GM21526 (cell line): ENCODE measurements around the gene NBEA.
A peak's percentile ranks its signal among the peaks of the same experiment; 100 is the strongest.
"Not testable (repeated sequence)": the region's sequence is repeated elsewhere in the genome, so short reads cannot be mapped to it uniquely, and the experiment has no call there.

Experiments used
- ATAC-seq: cut with Tn5 transposase; IDR thresholded peaks from one replicate; pipeline ENCODE4 v1.9.1; 2021; ENCODE audit warnings: moderate library complexity; ENCODE audit not compliant: unreplicated experiment, low FRiP score

The NBEA gene

DNA sequence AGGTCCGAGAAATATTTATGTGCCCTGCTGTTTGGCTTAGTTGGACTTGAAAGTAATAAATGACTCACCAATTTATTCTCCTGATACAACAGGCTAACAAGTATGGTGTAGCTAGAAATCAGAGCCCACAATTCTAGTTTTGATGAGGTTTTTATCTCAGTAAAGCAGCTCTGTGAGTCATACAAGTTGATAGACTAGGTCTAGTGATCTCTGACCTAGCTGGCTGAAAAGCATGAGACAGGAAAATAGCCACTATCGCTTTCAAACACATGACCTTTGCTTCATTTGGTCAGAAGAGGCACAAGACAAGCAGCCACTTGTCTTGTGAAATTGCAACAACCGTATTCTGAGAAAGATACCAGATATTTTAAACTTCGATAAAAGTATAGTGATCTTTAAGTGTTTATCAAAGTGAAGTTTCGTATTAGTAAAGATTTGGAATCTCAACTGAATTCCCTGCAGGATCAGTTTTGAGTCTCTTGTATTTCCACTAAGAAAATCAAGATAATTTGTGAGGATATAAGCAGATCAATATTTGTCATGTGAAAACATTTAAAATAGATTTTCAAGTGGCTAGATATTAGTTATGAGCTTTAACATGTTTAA, 407.7 kb downstream of the NBEA start:
- ATAC-seq, result peak; percentile 83

DNA sequence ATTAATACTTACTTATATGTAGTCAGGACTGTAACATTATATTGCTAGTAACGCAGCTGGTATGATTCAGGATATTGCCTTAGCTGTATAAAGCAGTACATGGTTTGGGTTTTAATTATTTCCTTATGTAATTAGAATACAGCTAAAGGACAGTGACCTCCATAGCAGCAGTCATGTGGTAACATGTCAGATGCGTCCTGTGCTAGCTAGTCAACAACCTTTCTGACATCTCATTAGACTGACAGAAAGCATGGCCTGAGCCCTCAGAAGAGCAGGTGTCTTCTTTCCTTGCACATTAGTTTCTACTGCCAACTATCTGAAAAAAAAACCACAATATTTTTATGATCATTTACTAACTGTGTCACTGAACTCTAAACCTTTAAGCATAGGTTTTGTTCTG, 412.2 kb downstream of the NBEA start:
- no peak for ATAC-seq

DNA sequence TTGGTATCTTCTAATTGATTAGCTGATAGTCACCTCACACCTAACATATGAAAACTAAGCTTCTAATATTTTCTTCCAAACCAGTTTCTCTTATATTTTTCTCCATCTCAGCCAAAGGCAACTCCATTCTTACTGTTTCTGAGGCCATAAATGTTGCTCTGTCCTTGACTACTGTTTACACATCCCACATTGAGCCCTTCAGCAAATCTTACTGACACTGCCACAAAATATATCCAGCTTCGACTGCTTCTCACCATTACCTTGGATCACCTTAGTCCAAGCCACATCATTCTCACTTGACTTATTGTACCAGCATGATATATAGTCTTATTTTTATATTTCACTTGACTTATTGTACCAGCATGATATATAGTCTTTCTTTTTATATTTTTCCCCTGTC, 412.8 kb downstream of the NBEA start:
- no peak for ATAC-seq

DNA sequence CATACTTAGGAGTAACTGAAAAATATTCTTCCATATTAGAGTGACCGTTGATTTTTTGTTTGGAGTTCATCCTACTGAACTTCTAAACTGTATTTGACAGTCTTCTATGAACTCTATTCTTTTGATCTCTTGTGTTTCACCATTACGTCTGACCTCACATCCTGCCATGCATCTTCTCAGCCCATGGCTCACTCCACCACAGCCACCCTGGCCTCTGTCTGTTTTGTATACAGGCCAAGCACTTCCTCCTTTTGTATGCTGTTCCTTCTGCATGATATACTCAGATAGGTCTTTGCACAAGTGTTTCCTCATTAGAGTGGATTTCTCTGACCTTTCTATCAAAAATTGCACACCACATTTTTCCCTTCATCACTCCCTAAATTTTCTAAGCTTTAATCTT, 414.5 kb downstream of the NBEA start:
- ATAC-seq, result no peak

DNA sequence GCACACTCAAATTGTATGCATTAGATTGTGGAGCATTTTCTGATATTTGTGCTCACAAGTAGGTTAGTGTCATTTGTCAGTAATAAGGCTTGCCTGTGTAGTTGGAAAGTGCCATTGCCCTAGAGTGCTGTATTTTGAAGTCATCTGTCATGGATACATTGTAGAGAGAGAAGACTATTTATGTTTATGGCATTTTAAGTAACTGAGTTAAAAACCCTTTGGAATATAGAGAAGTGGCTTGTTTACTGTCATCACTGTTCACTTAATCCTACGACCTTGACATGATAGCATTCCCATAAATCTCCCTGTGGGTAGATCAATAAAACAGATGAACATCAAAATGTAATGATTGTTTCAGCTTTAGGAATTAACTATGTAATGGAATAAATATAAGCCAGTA, 423.8 kb downstream of the NBEA start:
- no peak for ATAC-seq

DNA sequence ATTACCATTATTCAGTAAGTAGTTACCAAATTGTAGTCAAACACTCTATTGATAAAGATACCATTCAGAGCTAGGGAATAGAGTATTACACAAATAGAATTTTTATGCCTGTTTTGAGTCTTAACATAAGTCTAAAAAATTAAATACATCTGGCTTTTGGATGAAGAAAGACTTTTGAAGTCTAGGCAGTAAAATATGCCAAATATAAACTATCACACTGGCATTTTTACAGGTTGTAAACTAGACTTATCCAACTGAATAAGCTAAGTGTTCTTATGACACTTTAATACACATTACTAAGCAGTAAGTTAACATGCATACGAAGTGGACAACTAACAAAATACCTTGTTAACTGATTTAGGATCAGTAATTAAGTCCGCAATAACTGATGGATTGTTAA, 425.5 kb downstream of the NBEA start:
- no peak for ATAC-seq

DNA sequence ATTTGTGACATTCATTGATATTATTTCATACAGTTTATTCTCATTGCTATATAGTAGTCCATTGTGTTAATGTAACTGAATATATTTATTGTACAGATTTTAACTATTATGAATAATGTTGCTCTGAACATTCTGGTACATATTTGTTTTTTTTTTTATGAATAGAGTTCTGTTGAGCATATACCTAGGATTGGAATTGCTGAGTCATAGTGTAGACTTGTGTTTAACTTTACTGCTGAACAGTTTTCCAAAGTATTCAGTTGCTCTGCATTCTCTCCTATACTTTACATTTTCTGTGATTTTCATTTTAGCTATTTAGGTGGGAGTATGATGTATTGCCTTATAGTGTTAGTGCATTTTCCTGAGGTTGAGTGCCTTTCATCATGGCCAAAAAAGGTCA, 436.9 kb downstream of the NBEA start:
- no peak for ATAC-seq

DNA sequence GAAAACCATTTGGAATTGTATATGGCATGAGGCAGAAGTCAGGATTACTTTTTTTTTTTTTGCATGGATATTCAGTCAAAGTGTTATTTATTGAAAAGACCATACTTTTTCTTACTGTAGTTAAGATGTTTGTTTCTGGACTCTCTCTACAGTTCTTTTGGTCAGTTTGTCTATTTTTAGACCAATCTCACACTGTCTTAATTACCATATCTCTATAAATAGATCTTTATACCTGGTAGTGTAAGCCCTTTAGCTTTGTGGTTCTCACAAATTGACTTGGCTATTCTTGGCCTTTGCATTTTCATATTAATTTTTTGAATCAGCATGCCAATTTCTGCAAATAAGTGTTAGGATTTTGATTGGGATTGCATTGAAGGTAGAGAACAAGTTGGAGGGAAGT, 437.6 kb downstream of the NBEA start:
- no peak for ATAC-seq

DNA sequence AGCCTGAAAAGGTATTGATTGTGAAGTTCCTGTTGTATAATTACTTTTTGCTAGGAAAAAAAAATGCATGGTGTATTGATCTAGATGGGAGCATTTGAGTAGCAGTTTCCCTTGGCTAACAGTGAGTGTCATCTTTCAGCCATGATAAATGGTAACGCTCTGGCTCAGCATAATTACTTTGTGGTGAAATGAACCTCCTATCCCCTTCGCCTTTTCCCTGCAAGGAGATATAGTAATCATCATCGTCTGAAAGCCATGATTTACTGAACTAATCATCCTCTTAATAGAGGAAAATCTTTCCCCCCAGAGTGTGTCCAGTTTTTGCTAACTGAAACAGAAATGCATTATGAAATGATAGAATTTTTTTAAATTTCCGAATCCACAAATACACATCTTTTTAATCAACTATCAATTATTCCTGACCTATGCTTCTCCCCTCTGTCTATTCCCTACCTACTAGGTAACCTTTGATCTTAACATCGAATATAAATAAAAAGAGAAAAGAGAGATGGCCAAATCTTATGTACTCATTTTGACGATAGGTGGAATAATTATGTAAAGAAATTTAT, 445.7 kb downstream of the NBEA start:
- ATAC-seq, result no peak

DNA sequence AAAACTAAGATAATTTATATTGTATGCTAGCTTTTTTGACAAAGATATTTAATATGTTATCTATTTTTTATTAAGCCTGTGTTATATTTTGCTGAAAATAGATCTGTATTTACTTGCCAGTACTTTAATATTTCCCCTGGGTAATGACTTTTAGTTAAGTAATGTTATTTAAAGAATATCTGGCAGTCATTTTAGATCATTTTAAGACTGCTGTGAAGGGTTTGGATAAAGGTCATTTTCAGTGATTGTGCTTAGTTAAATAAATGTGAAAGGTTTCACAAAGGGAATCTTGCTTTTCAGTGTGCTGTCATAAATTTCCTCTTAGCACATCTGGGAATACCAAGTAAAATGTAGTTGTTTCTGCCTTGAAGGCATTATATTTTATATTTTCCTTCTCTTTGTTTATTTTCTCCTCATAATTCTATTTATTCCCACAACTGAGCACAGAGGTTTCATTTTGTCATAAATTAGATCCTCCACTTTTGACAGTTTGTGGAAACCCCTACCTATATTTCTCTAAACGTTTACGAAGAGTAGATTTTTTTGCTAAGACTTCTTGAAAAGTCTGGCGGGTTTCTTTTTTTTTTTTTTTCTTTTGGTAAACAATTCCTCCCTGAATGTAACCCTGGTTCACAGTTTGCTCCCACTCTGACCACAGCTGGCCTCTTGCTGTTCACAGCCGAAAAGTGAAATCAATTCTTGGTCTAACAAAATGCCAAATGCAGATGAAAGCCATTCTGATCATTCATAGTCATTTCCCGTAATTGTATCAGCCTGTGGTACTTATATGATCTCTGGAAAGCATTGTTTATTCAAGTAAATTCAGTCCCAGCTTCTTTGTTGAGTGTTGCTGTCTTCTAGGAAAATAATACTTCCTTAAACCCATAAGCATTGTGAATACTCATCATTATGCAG, 446.6 kb downstream of the NBEA start:
- no peak for ATAC-seq

DNA sequence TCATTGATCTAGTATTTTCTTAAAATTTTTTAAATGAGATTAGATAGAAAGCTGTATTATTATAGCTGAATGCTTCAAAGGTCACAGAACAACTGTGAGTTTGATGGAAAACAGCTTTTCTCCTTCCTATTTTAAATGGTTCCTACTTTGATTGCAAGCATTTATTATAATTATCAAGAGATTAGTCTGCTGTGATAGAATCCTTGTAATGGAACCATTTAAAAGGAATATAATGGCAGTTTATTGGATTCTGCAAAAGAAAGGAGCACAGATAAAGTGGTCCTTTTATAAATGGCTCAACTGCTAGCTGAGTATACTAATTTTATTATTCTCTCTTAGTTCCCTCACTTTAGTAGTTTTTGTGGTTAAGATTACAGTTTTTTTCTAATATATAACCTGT, 447.5 kb downstream of the NBEA start:
- no peak for ATAC-seq

DNA sequence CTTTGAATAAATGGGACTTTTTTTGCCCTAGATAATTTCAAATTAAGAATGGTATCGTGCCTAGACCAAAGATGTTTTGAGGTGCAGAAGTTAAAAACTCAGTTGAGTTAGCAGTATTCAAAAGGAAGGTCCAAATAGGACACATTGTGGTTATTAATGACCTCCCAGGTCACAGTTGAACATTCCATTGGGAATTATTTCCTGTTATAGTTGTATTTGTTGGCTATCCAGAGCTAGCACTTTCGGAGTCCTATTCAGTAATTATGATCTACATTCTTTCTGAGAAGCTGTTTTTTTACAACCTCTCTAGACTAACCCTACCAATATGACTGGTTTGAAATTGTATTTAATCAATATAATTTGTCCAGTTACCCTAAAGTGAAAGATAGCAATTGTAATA, 450.7 kb downstream of the NBEA start:
- ATAC-seq, result no peak

DNA sequence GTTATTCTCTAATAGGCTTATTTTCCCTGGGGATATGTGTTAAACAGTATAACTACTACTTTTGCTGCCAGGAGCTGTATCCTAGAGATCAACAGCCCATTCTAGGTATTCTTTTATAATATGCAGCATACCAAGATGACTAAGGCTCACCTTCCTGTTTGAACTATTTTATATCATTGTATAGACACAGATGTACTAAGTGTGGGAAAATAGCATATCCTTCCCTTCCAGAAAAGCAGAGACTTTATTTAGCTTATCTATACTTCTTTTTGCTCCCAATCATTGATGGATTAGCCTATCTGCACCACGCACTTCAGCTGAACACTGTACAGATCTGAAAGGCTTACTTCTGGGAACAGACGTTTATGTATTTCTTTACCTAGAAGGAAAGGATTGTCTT, 451.8 kb downstream of the NBEA start:
- no peak for ATAC-seq

DNA sequence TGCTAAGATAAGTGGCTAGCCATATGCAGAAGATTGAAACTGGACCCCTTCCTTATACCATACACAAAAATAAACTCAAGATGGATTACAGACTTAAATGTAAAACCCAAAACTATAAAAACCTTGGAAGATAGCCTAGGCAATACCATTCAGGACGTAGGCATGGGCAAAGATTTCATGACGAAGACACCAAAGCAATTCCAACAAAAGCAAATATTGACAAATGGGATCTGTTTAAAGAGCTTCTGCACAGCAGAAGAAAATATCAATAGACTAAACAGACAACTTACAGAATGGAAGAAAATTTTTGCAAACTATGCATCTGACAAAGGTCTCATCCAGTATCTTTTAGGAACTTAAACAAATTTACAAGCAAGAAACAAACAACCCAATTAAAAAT, 466.2 kb downstream of the NBEA start:
- ATAC-seq, result not testable (repeated sequence)

DNA sequence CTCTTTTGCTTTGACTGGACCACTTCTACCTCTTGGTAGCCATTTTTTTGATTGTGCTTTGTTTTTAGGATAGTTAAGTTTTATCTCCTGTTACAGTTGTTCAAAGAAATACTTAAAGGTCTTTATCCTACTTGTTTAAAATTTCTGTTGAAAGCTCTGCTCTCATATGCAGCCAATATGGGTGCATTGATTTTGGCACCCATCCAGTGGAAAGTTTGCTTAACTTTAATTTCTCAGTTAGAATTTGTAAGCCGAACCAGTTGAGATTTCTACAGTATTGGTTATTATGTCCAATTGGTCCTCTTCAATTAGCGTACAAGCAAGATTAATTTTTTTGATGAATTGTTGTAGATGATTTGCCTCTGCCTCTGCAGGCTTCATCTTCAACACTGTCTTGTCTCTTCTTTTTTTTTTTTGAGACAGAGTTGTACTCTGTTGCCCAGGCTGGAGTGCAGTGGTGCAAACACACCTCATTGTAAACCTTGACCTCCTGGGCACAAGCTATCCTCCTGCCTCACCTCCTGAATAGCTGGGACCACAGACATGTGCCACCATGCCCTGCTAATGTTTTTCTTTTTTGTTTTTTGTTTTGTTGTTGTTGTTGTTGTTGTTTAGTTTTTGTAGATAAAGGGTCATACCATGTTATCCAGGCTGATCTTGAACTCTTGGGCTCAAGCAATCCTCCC, 469.1 kb downstream of the NBEA start:
- ATAC-seq, result no peak

DNA sequence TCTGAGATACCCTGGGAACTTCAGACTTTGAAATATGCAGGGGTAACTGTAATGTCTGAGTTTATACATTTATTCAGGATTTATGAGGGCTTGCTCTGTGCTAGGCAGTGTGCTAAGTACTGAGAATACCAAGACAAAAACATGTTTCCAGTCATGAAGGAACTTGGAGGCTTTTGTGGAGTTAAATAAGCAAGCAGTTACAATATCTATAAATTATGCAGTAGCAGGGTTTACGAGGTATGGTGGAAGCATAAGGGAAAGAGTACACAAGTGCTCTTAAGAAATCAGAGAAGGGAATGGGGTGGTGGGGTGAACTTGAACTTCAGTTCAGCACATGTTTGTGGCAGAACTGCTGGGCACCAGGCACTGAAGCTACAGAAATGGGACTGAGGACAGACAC, 506.4 kb downstream of the NBEA start:
- no peak for ATAC-seq

DNA sequence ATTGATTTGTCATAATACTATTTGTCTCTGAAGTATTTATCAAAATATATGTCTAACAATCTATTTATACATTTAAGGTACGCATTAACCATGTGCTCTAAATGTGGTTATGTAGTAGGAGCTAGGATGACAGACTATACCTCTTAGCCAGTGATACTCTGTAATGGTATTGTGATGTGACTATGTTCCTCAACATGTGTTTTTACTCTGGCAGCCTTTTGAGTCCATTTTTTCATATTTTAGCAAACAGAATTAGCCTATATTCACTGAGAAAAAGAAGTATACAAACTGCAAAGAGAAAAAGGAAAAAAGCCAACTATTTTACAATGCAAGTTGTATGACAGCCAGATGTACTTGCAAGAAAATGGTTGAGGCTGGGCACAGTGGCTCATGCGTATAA, 507.8 kb downstream of the NBEA start:
- ATAC-seq, result no peak

DNA sequence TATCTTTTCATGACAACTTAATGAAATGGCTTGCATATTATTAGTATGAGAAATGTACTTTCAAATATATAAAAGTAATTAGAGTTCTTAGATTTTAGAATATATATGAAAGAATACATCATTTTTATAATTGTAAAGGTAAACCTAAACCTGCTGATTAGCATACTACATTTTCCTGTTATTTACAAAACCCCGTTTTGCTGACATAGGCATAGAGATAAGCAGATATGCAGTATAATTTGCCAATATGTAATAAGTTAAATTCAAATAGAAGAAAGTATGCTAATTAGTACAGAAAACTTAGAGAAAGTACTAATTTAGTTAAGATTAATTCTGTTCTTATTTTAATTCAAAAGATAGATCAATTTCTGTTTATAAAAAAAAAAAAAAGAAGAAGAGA, 513.0 kb downstream of the NBEA start:
- no peak for ATAC-seq

DNA sequence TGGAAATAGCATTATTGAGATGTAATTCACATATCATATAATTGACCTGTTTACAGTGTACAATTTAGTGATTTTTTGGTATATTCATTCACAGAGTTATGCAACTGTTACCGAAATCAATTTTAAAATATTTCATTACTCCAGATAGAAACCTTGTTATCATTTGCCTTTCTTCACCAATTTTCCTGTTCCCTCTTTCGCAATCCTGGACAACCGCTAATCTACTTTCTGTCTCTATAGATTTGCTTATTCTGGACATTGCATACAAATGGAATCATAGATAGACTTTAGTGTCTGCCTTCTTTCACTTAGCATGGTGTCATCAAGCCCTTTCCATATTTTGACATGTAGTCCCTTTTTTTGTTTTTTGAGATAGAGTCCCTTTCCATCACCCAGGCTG, 515.2 kb downstream of the NBEA start:
- no peak for ATAC-seq

DNA sequence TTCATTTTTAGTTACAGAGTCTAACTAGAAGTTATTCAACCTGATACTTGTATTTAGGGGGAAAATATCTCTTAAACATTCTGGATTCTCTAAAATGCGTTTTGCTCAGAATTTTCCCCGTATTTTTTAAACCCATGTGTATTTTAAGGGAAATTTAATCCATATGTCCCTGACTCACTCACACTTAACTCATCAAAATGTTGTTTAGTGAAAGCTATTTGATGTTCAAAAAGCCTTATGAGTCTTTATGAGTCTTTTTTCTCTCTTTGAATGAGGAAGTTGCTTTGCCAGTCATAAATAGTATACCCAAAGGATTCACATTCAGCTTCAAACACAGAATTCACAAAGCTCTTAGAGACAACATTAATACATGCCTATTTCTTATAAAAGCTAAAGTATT, 518.0 kb downstream of the NBEA start:
- no peak for ATAC-seq

DNA sequence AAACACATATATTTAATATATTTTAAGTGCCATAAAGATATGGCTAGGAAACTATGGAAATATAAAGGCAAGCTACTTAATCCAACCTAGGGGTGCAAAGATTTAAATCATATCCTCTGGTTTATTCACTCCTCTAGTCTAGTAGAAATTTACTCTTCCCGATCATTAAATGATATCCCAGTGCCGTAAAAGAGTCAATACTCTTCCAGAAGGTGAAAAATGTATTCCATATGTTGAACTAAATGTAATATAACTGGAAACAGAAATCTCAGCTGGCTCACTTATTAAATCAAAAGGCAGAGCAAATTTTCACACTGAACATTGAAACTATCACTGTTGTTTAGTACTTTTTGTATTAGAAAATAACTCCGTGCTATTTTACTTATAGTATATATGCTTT, 523.3 kb downstream of the NBEA start:
- ATAC-seq, result no peak
